GM12878 (cell line): ENCODE data around the gene GSTP1. TPM values are rescaled to one million over a fixed set of nuclear protein-coding genes. Genes with fewer than 3 reads are reported as not detected.
A peak's percentile ranks its signal among the peaks of the same experiment; 100 is the strongest.

Experiments used
- BACH1 ChIP-seq: fragments of 450-650 bp; IDR thresholded peaks from 2 replicates; pipeline ENCODE4 v1.6.1; 2017; ENCODE audit warnings: mild to moderate bottlenecking, borderline replicate concordance
- BMI1 ChIP-seq: fragments of 450-650 bp; IDR thresholded peaks from 2 replicates; pipeline ENCODE4 v1.6.1; 2016; ENCODE audit warnings: mild to moderate bottlenecking, moderate library complexity, borderline replicate concordance
- CBX3 ChIP-seq: fragments of 200-600 bp; sonication (generic); IDR thresholded peaks from 2 replicates; pipeline ENCODE4 v1.6.1; 2016; ENCODE audit warnings: low read depth, borderline replicate concordance
- IKZF2 ChIP-seq, 2 experiments: fragments of 450-650 bp; IDR thresholded peaks; 2 replicates each; pipeline ENCODE4 v1.6.1; 2017; ENCODE audit warnings: mild to moderate bottlenecking in 2 of 2, moderate library complexity in 2 of 2
- MEF2A ChIP-seq: IDR thresholded peaks from 2 replicates; pipeline ENCODE4 v1.6.1; 2011; ENCODE audit warnings: low read depth, mild to moderate bottlenecking, low read length, moderate library complexity; ENCODE audit not compliant: insufficient read depth
- NRF1 ChIP-seq: conservative IDR thresholded peaks from 2 replicates; pipeline ENCODE4 v1.6.1; 2011; ENCODE audit warnings: mild to moderate bottlenecking, low read depth, low read length, improper control_type of control experiment
- SMAD1 ChIP-seq: fragments of 450-650 bp; IDR thresholded peaks from 2 replicates; pipeline ENCODE4 v1.6.1; 2018; ENCODE audit warnings: mild to moderate bottlenecking, low read depth; ENCODE audit not compliant: partially characterized antibody
- SMC3 ChIP-seq: IDR thresholded peaks from 2 replicates; pipeline ENCODE4 v1.6.1; 2011; ENCODE audit warnings: low read length, improper control_type of control experiment, borderline replicate concordance
- TBL1XR1 ChIP-seq: IDR thresholded peaks from 2 replicates; pipeline ENCODE4 v1.6.1; 2012; ENCODE audit warnings: low read depth, low read length, improper control_type of control experiment
- TCF3 ChIP-seq: IDR thresholded peaks from 2 replicates; pipeline ENCODE4 v1.6.1; 2012; ENCODE audit warnings: low read depth, mild to moderate bottlenecking, low read length, borderline replicate concordance; ENCODE audit not compliant: insufficient read depth
- YBX1 ChIP-seq: fragments of 450-650 bp; IDR thresholded peaks from 2 replicates; pipeline ENCODE4 v1.6.1; 2016; ENCODE audit warnings: antibody characterized with exemption
- ZNF217 ChIP-seq: fragments of 450-650 bp; IDR thresholded peaks from 2 replicates; pipeline ENCODE4 v1.6.1; 2017; ENCODE audit warnings: antibody characterized with exemption, mild to moderate bottlenecking
- ZNF622 ChIP-seq: fragments of 450-650 bp; IDR thresholded peaks from 2 replicates; pipeline ENCODE4 v1.6.1; 2017; ENCODE audit warnings: mild to moderate bottlenecking, inconsistent platforms
- polyA plus RNA-seq, 11 experiments: library from polyadenylated mRNA; depleted of rRNA in 4 of 11; unstranded in 6 of 11; stranded (reverse) in 5 of 11; fragments of >200 nt; fragmentation: Nextera tagmentation in 4 of 11; fragmentation: Illumina TruSeq in 1 of 11; extraction: Ambion mirVana in 4 of 11; extraction: Trizol in 1 of 11; gene quantifications; 1 replicate in 1 of 11; 2 replicates in 10 of 11; pipeline versions ENCODE4 v1.2.1 to v1.2.3, GENCODE V29; 2011 to 2016; ENCODE audit warnings: inconsistent platforms in 2 of 11, missing spikeins in 2 of 11, low read depth in 1 of 11
- total RNA-seq, 4 experiments: library from RNA; depleted of rRNA in 3 of 4; stranded (reverse); fragments of >200 nt in 3 of 4; fragmentation: Illumina TruSeq in 1 of 4; extraction: Trizol in 1 of 4; gene quantifications; 2 replicates each; pipeline versions ENCODE4 v1.2.1 to v1.2.3, GENCODE V29; 2013 to 2021
- TF ChIP-seq, protein P1 (sequence below): IDR thresholded peaks from 2 replicates; pipeline ENCODE4 v1.6.1; 2011; ENCODE audit warnings: borderline replicate concordance, low read depth, mild to moderate bottlenecking, moderate library complexity, mixed read lengths, low read length; ENCODE audit not compliant: insufficient read depth; ENCODE audit errors: extremely low read length
- TF ChIP-seq, protein P2 (sequence below): fragments of 450-650 bp; IDR thresholded peaks from 2 replicates; pipeline ENCODE4 v1.6.1; 2016; ENCODE audit warnings: mild to moderate bottlenecking

The GSTP1 gene
- total and polyA plus RNA-seq, 10 of the 15 experiments (the other 5 are each of a cell fraction or from before 2014, with no cell fraction given), result 469 to 1,788 (median 955) TPM

DNA sequence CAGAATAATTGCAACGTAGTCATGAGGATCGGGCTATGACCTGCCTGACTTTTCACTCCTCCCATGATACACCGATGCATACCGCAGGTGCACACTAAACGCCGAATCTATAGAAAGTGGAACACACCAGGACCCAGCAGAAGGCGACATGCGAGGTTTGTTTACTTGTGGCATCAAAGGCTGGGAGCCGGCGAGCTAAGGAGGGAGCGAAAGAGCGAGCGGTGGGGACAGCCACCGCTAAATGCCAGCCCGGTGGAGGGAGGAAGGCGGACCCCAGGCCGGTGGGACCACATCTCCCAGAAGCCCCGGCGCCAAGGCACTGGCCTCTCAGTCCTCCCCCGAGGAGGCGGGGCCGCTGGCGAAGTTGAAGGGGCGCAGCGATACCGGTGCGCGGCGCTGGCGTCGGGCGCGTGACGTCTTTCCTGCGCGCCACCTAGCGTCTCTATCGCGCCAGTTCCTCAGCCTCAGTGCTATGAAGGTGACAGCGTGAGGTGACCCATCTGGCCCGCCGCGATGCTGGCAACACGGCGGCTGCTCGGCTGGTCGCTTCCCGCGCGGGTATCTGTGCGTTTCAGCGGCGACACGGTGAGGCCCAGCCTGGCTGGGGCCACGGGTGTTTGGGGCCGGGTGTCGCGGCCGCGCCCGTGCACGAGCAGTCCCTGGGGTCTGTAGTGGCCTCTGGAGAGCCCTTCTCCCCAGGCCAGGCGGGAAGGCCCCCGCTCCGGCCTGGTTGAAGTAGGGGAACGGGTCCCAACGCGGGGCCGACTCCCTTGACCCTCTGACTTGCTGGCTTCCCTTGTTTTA lies 23.1 kb downstream of the GSTP1 start, which contains the start of gene NDUFV1 (continued):
- TF ChIP-seq, protein P1, sequence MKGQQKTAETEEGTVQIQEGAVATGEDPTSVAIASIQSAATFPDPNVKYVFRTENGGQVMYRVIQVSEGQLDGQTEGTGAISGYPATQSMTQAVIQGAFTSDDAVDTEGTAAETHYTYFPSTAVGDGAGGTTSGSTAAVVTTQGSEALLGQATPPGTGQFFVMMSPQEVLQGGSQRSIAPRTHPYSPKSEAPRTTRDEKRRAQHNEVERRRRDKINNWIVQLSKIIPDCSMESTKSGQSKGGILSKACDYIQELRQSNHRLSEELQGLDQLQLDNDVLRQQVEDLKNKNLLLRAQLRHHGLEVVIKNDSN, result no peak
- TF ChIP-seq, protein P2, sequence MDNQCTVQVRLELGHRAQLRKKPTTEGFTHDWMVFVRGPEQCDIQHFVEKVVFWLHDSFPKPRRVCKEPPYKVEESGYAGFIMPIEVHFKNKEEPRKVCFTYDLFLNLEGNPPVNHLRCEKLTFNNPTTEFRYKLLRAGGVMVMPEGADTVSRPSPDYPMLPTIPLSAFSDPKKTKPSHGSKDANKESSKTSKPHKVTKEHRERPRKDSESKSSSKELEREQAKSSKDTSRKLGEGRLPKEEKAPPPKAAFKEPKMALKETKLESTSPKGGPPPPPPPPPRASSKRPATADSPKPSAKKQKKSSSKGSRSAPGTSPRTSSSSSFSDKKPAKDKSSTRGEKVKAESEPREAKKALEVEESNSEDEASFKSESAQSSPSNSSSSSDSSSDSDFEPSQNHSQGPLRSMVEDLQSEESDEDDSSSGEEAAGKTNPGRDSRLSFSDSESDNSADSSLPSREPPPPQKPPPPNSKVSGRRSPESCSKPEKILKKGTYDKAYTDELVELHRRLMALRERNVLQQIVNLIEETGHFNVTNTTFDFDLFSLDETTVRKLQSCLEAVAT, result peak; percentile 70; the same call in 1 of the 2 replicates
- TF ChIP-seq TCF3 (peak; percentile 92), SMAD1 (no peak), BACH1 (peak; percentile 81; the same call in 1 of the 2 replicates), CBX3 (no peak), TBL1XR1 (no peak), MEF2A (no peak), IKZF2 (IDR thresholded peaks at IDR 0.05) (no peak), ZNF217 (no peak), YBX1 (no peak), SMC3 (peak; percentile 42; the same call in 1 of the 2 replicates), ZNF622 (no peak), BMI1 (no peak), NRF1 (0 out of 2 replicates have a peak, but pooled peaks have one; percentile 10)
